HG03521 (cell line): ENCODE data around the gene SIGLEC15.
"Not testable (repeated sequence)": the region's sequence is repeated elsewhere in the genome, so short reads cannot be mapped to it uniquely, and the experiment has no call there.

Experiments used
- ATAC-seq: cut with Tn5 transposase; IDR thresholded peaks from one replicate; pipeline ENCODE4 v1.9.1; 2021; ENCODE audit warnings: mild to moderate bottlenecking, moderate library complexity; ENCODE audit not compliant: unreplicated experiment

Gene SIGLEC15

GRCh38 chr18:45825258-45826044, at the start of gene SIGLEC15:
TSS of gene SIGLEC15 (plus strand) at chr18:45825675. CDS start at chr18:45825729, 54 bp downstream.
- ATAC-seq, result no peak

GRCh38 chr18:45775743-45776142, 49.7 kb upstream of the SIGLEC15 start:
- no peak for ATAC-seq

DNA sequence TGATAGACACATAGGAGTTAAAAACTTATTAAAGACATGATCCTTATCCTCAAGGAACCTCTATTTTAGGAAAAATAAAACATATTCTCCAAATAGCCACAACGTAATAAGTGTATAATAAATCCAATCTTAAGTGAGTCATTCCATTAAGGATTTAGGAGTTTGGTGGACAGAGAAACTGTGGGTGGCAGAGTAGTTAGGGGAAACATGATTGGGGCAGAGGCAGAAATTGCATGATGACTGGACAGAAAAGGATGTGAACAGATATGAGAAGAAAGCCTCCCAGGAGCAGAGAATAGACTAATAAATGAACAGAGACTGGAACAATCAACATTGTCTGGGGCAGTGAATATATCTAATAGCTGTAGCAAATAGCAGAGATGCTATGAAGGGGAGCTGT, 48.1 kb upstream of the SIGLEC15 start:
- ATAC-seq, result no peak

DNA sequence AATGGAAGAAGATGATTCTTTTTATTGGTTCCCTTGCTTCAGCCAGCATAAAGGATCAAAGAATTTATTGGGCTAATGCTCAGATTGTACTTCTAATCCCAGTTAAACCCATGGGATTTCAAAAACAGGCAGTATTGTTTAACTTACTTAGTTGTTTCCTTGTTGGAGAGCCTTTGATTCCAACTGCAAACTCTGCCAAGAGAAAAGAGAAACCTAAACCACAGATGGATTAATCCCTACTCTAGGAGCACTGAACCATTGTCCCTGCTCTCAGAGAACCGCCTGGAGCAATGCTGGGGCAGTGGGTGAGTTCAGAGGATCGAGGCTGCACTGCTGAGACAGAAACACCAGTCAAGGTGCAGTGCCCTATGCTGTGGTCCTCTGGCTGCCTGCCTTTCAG, 44.9 kb upstream of the SIGLEC15 start:
- ATAC-seq, result no peak

DNA sequence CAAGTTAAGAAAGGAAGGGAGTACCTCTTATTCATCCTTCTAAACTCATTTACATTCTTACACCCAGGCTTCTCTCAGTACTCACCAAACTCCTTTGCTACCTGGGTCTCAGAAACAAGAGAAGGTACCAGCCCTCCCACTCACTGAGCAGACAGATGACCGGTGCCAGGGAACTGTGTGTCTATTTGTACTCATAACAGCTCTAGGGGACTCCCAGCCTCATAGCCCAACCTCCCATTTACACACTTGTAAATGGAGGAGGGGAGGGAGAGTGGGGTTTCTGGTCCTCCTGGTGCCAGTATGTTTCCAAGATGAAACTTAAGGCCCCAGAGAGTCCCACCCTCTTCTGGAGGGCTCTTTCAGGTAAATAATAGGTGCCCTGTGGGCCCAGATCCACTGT, 42.8 kb upstream of the SIGLEC15 start:
- no peak for ATAC-seq

DNA sequence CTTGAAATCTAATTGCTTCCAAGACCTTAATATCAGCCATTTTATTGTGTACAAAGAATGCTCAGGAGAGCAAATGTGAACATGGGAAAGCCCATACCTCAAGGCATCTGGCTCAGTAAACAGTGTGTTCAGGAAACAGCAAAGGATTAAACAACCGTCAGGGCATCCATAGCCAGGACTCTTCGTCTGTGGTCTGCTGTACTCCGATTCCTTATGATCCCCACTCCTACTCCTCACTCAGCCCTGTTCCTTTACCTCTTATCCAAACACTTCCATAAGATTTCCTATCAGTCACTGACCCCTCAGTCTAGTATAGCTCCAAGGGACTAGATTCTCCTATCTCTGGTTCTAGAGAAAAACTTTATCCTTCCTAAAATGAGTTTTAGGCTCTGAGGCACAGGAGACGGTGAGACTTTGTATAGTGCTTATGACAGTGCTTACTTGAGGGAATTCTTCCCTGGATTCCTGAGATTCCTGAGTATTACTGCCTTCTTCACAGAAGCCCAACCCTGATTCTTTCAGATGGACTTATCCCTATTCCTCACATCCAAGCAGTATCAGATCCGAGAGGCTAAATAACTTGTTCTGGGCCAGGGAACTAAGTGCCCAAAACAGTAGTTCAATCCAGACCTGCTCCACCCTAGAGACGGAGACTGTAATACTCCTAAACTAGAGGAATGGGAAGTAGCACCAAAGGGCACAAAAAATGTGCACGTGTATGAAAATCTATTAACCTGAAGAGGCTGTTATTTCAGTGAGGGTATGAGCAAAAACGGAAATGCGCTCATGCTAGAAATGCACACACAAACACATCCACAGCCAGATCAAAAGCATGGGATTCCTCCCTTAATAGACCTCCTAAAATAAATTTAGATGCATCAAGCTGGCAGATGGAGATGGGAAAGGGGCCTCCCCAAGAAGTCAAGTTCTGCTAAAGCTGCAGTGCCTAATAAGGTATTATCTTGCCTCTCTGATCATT, 42.1 kb upstream of the SIGLEC15 start:
- no peak for ATAC-seq

- no peak for ATAC-seq
Measured at GRCh38 chr18:45785134-45785533, 40.3 kb upstream of the SIGLEC15 start.

GRCh38 chr18:45786941-45787340, 38.5 kb upstream of the SIGLEC15 start:
- no peak for ATAC-seq

- no peak for ATAC-seq
Measured at GRCh38 chr18:45787346-45787745, 38.1 kb upstream of the SIGLEC15 start.

GRCh38 chr18:45788861-45789260, 36.6 kb upstream of the SIGLEC15 start:
- no peak for ATAC-seq

- no peak for ATAC-seq
Measured at GRCh38 chr18:45792506-45793263, 32.8 kb upstream of the SIGLEC15 start.

GRCh38 chr18:45793264-45793965, 32.1 kb upstream of the SIGLEC15 start:
- no peak for ATAC-seq

- ATAC-seq, result no peak
Measured at GRCh38 chr18:45801416-45802004, 24.0 kb upstream of the SIGLEC15 start.

DNA sequence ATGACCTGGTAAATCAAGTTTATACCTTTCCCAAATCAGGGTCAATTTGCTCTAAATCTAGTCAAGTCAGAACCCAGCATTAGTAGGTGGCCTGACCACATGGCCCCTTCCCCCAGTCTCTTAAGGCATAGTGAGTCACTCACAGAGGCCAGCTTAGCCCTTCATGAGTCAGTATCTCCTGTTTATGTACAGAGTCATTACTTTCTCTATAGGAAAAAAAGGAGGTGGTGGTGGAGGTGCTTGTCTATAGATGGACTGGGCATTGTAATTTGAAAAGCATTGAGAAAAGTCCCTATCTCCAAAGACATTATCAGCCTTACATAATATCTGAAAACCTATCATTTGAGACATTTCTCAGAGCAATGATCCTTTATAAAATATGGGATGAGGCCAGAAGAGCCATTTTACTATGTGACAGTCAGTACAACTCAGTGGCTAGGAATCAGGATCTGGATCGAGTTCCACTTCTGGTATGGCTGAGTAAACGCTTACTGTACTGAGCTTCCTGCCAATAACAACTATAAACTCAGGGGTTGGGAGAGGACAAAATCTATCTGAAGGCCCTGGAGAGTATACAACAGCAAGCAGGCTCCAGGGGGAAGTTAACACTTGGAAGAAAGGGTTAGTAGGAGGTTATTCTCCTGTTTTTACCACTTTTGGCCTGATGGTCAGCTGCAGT, 22.5 kb upstream of the SIGLEC15 start:
- ATAC-seq, result no peak

- ATAC-seq, result no peak
Measured at GRCh38 chr18:45805551-45805950, 19.9 kb upstream of the SIGLEC15 start.

DNA sequence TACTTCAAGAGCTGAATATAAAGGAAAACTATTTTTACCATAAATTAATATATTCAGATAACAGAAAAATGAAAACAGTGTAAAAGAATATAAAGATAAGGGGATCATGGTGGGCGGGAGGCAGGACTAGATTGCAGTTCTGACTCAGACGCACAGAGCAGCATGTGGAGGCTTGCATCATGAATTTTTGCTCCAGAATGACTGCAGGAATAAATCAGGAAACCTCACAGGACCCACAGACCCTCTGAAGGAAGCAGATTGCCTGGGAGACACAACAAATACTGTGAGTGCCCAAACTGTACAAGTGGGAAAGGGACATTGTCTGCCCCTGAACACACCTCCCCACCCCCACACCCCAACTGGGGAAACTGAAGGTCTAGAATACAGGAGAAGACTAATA, 19.2 kb upstream of the SIGLEC15 start:
- ATAC-seq, result no peak

DNA sequence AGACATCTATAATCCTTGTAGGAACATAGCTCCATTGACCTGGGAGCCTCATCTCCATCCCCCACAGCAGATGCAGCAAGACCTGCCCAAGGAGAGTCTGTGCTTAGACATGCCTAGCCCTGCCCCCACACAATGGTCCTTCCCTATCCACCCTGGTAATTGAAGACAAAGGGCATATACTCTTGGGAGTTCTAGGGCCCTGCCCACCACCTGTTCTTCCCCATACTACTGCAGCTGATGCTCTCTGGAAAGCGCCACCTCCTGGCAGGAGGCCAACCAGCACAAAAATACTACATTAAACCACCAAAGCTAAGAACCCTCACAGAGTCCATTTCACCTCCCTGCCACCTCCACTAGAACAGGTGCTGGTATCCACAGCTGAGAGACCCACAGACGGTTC, 18.3 kb upstream of the SIGLEC15 start:
- ATAC-seq, result not testable (repeated sequence)

- ATAC-seq, result not testable (repeated sequence)
Measured at GRCh38 chr18:45814733-45815132, 10.7 kb upstream of the SIGLEC15 start.

DNA sequence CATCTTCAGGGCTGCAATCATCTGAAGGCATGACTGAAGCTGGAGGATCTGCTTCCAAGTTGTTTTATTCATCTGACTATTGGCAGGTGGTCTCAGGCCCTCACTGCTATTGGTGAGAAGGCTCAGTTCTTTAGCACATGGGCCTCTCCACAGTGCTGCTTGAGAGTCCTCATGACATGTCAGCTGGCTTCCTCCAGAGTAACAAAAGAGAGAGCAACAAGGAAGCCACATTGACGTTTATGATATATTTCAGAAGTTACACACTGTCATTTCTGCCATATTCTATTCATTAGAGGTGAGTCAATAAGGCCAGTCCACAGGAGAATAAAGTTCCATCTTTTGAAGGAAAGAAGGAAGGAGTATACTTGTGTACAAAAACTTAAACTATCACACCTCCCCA, 7.9 kb upstream of the SIGLEC15 start:
- ATAC-seq, result no peak
